ENCODE measurements around the gene STK17A.

DNA sequence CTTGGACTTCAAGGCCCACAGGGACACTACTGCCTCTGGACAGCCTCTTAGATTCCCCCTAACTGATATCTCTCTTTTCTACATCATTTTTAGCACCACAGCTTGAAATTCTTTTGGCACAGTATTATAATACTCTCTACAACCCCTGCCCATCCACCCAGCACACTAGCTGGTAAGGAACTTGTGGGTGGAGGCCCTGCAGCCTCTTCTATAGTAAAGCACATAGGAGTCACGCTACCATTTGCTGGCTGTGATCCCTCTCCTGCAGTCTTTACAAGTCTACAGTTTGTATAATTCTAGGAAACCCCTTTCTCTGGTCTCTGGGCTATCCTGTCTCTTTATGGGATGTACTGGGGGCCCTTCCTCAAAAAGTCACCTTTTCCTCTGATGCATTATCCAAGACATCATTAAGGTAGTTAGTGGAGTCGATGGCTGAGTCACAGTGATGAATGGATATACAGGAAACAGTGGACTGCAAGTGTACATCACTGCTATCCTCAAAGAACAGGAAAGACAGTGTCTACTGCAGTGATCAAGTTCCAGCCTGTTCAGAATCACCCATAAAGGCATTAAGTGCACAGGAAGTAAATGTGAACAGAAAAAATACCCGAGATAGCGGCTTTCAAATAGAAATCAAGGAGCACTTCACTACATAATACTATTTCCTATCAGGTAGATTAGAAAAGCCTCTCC is 54.4 kb downstream of the STK17A start:
- TF ChIP-seq CTCF (IDR thresholded peaks at IDR 0.05; ENCODE audit: borderline replicate concordance, extremely low read depth, low read length, poor library complexity, severe bottlenecking) (no peak), EZH2 (IDR thresholded peaks at IDR 0.05; ENCODE audit: borderline replicate concordance, low read depth, low read length, severe bottlenecking) (no peak)
